ENCODE results near the gene TNFAIP3. TPM values are rescaled to one million over a fixed set of nuclear protein-coding genes. Genes with fewer than 3 reads are reported as not detected.

The TNFAIP3 gene
- total and polyA plus RNA-seq, 2 donors (not counting 3 experiments of a cell fraction or from before 2014, with no cell fraction given) = 4.0 to 8.6 TPM

- dilution Hi-C loops (cut with MboI; ENCODE audit: extremely low pct_ligation_motif_present, low sequenced_read_pairs) = no loop called here
- H3K9me3 ChIP-seq (replicated peaks; ENCODE audit: control insufficient read depth, insufficient read depth, low read length) = no peaks in the 10 kb centered on the region
- H3K4me2 ChIP-seq (ENCODE audit: insufficient read depth, low read length) = peak overlapping the region; percentile 82
- no peaks in the 10 kb centered on the region for H3K9me1 ChIP-seq (replicated peaks; ENCODE audit: control insufficient read depth, extremely low read depth, insufficient read depth, low read length)
- peak overlapping the region; percentile 18 for H2AFZ ChIP-seq (ENCODE audit: low read depth, low read length)
- DNase-seq (ENCODE audit: low read depth, low spot score) (peak; percentile 43), FAIRE-seq (no peak)
- no peaks in the 10 kb centered on the region for H3K36me3 ChIP-seq (ENCODE audit: control insufficient read depth in 2 of 2, extremely low read depth in 1 of 2, insufficient read depth in 2 of 2, low read length in 2 of 2)
- TF ChIP-seq MYC (IDR thresholded peaks at IDR 0.05; ENCODE audit: low read depth, low read length) (no peak), POLR2A (IDR thresholded peaks at IDR 0.05; ENCODE audit: low read depth, low read length) (no peak), GATA2 (IDR thresholded peaks at IDR 0.05; ENCODE audit: insufficient read depth, insufficient read length, low read depth, low read length) (no peak), POLR2AphosphoS5 (IDR thresholded peaks at IDR 0.05; ENCODE audit: insufficient read depth, low read depth, low read length) (no peak), MAX (IDR thresholded peaks at IDR 0.05; ENCODE audit: insufficient read depth, insufficient read length) (no peak), EZH2 (IDR thresholded peaks at IDR 0.05; ENCODE audit: borderline replicate concordance, low read depth, low read length, severe bottlenecking) (no peak), FOS (IDR thresholded peaks at IDR 0.05; ENCODE audit: borderline replicate concordance, insufficient read depth, low read length) (no peak), JUN (IDR thresholded peaks at IDR 0.05; ENCODE audit: borderline replicate concordance, insufficient read depth, insufficient read length, low read depth) (no peak)
- TF ChIP-seq, protein P1, sequence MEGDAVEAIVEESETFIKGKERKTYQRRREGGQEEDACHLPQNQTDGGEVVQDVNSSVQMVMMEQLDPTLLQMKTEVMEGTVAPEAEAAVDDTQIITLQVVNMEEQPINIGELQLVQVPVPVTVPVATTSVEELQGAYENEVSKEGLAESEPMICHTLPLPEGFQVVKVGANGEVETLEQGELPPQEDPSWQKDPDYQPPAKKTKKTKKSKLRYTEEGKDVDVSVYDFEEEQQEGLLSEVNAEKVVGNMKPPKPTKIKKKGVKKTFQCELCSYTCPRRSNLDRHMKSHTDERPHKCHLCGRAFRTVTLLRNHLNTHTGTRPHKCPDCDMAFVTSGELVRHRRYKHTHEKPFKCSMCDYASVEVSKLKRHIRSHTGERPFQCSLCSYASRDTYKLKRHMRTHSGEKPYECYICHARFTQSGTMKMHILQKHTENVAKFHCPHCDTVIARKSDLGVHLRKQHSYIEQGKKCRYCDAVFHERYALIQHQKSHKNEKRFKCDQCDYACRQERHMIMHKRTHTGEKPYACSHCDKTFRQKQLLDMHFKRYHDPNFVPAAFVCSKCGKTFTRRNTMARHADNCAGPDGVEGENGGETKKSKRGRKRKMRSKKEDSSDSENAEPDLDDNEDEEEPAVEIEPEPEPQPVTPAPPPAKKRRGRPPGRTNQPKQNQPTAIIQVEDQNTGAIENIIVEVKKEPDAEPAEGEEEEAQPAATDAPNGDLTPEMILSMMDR (IDR thresholded peaks at IDR 0.05; ENCODE audit: extremely low read depth in 1 of 2, insufficient read depth in 1 of 2, low read depth in 1 of 2, low read length in 2 of 2) = no peak
- TSS peak; percentile 83 for BruUV-seq (replicated peaks)
- ChIA-PET CTCF (interaction anchor here (0.6 to 8.4 kb wide), 24 partner anchors 10 to 250 kb away, joined by 3 to 111 read pairs (median 6); no protein-coding TSS in a partner anchor), POLR2A (interaction anchor here (1.3 kb wide), 1 partner anchor 162 kb away, joined by 4 read pairs; no protein-coding TSS in a partner anchor)
- peaks cover 17% of the 10 kb centered on the region for H3K4me1 ChIP-seq (ENCODE audit: control insufficient read depth, extremely low read depth, insufficient read depth, low read length)
- H3K79me2 ChIP-seq (ENCODE audit: control insufficient read depth, insufficient read depth, low read length) = no peaks in the 10 kb centered on the region
- peak overlapping the region; percentile 40 for H3K9ac ChIP-seq (replicated peaks; ENCODE audit: extremely low read depth, insufficient read depth, low read length)
- intact Hi-C loops (cut with micrococcal nuclease) = loop anchor here (1.0 to 2.0 kb wide), 2 partner anchors 61 to 138 kb away; no protein-coding TSS in a partner anchor
- H3K27me3 ChIP-seq (ENCODE audit: control insufficient read depth in 2 of 2, insufficient read depth in 2 of 2, low read length in 2 of 2) = no peaks in the 10 kb centered on the region
- peak overlapping the region; percentile 65 for H3K27ac ChIP-seq (ENCODE audit: insufficient read depth, low read depth, low read length)
- H3K4me3 ChIP-seq (replicated peaks in 1 of 3; ENCODE audit: insufficient read depth in 1 of 3, low read depth in 1 of 3, low read length in 3 of 3) = peak overlapping the region; percentile 29 to 51 (median 39)
- H4K20me1 ChIP-seq (replicated peaks; ENCODE audit: control insufficient read depth, extremely low read depth, insufficient read depth, low read length) = no peaks in the 10 kb centered on the region
Measured at GRCh38 chr6:137866200-137866913, 702 bp upstream of the TNFAIP3 start.
